GM19193 (cell line): ENCODE measurements around the gene NOTCH1.

Experiments
- POLR2A ChIP-seq: IDR thresholded peaks from 4 replicates; pipeline ENCODE4 v1.6.1; 2011; ENCODE audit not compliant: insufficient read depth, insufficient read length; ENCODE audit errors: extremely low read depth

NOTCH1 gene

DNA sequence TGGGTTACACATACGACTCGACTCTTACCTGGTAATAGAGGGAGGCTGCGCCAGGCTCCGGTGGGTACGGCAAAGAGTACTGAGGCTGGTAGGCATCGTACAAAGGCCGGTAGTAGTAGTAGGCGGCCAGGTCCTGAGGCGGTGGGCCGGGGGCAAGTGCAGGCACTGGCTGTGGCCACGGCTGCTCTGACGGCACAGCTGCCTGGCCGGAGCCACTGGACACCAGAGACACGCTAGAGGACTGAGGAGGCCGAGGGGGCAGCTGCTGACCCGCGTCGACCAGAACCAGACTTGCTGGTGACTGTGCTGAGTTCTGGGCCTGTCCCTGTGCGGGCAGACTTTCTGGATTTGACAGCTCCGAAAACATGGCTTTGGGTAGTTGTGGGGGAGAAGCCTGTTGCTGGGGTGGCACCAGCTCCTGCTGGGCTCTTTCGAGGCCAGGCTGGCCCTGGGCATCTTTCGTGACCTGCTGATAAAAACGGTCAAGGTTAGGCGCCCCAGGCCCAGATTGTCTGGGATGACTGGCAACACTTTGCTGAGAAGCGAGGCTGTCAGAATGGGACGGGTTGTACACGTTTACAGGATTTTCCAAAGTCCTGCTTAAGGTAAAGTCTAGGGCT is 71.7 kb downstream of the NOTCH1 start:
- no peak for TF ChIP-seq POLR2A

DNA sequence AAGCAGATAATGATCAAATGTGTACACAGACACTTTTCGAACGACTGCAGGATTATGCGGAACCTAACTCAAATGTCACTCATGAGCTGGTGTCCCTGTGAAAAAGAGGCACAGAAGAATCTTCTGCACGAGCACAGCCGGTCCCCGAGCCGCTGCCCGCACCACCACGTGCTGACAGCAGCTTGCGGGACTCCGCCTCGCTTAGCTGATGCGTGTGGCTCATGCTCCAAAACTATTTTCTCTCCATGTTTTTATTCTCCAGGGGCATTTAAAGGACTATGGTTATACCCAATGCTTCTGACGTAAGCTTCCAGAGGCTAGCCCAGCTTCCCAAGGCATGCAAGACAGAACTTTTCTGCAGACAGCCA is 72.5 kb downstream of the NOTCH1 start:
- TF ChIP-seq POLR2A = no peak

DNA sequence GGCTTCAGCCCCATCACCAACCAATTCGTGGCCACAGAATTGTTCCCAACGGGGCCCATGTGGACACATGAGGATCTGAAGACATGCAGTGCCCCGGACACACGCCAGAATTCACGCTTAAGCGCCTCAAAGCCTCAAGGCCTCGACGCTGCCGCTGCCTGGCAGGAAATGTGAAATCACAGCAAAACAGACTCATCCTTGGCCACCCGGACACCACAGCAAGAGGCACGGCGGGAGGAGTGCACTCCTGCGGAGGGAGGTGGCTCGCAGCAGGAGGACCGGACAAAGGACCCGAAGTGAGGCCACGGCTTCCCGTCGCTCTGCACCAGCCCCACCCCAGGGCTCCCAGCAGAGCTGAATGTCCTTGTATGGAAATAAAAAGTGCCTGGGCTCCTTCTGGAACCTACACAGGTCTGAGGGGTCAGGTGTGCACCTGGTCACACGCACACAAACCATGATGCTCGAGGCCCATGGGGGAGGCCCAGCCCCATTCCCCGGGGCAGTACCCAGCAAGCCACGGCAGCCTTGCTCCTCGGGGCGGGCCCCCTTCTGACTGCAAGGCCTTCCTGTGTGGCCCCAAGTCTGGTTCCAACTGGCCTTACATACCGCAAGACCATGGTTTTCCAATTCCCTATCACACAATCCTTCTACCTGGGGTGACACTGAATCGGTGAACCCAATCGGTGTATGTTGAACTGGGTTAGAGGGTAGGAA is 73.1 kb downstream of the NOTCH1 start:
- TF ChIP-seq POLR2A = no peak

DNA sequence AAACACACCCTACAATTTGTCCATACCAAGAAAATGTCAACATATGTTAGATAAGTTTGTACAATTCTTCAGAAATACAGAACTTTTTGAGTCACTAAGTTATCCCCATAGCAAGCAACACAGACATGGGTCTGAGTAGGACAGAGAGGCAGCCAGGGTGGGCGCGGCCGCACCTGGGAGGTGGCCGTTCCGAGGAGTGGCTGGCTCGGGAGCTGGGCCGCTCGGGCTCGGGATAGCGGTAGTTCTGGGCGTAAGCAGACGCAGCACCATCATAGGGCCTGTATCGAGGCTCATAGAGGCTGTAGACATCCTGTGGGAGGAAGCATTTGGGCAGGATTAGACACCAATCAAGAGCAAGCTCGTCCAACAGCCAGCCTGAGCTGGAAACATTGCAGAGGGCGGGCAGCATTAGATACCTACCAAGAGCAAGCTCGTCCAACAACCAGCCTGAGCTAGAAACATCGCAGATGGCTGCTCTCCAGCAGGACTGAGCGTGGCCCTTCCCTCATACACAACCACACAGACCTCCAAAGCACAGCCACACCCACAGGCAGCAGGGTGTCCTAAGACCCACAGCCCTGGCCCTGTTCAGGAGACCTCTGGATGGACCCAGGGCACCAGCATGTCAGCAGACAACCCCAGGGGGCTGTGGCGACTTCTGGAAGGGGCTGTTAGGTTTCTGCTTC is 73.9 kb downstream of the NOTCH1 start:
- TF ChIP-seq POLR2A = no peak

- no peak for TF ChIP-seq POLR2A
Measured at GRCh38 chr9:136470792-136471469, 74.9 kb downstream of the NOTCH1 start.

- no peak for TF ChIP-seq POLR2A
Measured at GRCh38 chr9:136470356-136470755, 75.5 kb downstream of the NOTCH1 start.

DNA sequence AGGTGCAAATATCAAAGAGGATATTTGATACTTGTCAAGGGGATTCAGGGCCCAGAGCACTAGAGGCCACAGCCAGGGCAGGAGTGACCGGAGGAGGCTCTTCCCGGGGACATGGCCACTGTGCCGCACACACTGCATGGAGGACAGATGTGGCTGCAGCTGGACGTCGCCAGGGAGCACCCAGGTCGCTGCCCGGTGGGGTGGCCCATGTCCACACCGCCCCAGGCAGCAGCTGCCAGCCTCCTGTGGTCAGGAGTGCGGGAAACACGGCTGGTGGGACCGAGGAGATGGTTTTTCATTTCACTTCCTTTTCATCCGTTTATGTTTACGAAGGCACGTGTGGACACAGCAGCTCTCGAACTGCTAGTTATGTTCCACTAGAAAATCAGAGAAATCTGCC is 78.1 kb downstream of the NOTCH1 start:
- TF ChIP-seq POLR2A = no peak

- no peak for TF ChIP-seq POLR2A
Measured at GRCh38 chr9:136466155-136466541, 79.7 kb downstream of the NOTCH1 start.

DNA sequence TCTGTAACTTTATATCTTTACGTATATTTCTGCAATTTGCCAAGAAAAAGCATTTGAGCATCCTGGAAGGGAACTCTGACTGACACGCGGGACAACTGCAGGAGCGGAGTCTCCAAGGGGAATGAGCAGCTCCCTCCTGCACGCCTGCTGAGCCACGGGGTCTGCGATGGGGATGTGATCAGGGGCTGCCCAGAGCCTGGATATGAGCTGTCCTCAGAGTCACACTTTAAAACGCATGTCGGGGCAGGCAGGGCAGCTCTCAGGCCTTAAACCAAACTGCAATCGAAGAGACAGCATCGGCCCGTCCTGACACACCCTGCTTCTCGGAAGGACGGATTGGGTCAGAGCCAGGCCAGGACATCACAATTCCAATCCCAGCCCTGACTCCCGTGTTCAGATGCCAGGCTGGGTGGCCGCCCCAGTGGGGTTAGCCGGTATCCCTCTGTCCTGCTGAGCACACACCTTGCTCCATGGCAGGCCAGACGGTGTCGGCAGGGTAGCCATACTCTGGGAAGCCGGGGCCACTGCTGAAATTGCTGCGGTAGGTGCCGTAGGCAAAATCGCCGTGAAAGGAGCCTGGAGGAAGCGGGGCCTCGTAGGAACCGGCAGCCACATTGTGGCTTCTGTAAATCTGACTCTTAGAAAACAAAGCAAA is 80.2 kb downstream of the NOTCH1 start:
- TF ChIP-seq POLR2A = no peak

GRCh38 chr9:136464241-136464640 is 81.6 kb downstream of the NOTCH1 start:
- no peak for TF ChIP-seq POLR2A

GRCh38 chr9:136463578-136463977 is 82.3 kb downstream of the NOTCH1 start:
- no peak for TF ChIP-seq POLR2A

DNA sequence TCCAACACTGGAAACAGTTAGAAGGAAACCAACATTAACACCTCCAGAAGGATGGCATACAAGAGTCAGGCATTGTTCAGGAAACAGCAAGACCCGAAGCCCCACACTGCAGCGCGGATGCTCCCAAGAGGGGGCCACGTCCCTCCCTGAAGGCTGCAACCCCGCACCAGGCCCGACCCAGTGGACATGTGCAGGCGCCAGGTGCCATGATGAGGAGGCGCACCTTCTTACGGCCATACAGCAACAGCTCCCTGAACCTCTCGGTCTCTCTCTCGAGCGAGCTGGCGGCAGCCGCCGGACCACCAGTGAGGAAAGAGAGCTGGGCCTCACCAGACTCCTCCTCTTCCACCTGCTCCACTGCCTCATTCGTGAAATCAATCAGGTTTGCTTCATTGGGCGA is 83.2 kb downstream of the NOTCH1 start:
- no peak for TF ChIP-seq POLR2A

GRCh38 chr9:136460772-136461325 is 85.0 kb downstream of the NOTCH1 start:
- no peak for TF ChIP-seq POLR2A

DNA sequence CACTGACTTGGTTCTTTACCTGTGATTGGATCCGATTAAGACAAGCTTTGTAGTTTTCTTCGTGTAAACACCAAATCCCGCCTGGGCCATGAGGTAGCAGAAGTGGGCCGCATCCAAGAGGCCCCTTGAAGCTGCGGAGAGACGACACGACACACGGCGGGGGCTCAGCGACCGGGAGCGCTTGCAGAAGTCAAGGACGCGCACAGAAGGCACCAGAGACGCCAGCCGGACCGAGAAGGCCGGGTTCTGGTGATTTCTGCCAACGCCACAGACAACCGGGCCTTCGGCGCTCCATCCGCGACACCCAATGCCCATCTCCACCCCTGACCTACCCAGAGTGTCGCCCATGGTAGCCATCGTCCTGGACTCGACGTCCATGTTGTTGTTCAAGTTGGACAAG is 86.4 kb downstream of the NOTCH1 start:
- no peak for TF ChIP-seq POLR2A

DNA sequence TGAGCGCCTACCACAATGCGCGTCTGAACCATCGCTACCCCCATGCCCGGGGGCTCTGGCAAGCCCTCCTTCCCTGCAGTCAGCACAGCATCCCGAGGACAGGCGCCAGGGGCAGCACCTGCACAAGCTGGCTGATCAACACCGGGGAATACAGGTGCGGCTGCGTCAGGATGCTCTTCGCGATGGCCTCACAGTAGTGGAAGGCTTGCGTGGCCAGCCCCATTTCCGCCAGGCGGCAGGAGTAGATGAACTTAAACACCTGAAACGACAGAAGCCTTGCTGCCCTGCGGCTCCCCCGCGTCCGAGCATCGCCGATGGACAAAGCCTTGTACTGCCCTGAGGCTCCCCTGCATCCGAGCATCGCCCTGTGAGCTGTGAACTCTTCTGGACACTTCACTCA is 88.5 kb downstream of the NOTCH1 start:
- no peak for TF ChIP-seq POLR2A
